Measurements from ENCODE around the gene NPC2. TPM values are rescaled to one million over a fixed set of nuclear protein-coding genes. Genes with fewer than 3 reads are reported as not detected.

NPC2 gene
- total and polyA plus RNA-seq, 2 experiments from 2014 or later: 103 to 156 TPM

- Histone ChIP-seq H4K20me1 (ENCODE audit: insufficient read depth) (no peaks in the 10 kb centered on the region), H3K9me3 (ENCODE audit: low read depth) (no peaks in the 10 kb centered on the region), H3F3A (ENCODE audit: insufficient read depth) (peaks cover 29% of the 10 kb centered on the region), H3K4me3 (no peak overlapping the region), H3K4me1 (ENCODE audit: insufficient read depth) (peaks cover 26% of the 10 kb centered on the region), H3K27me3 (replicated peaks; ENCODE audit: insufficient read depth) (no peaks in the 10 kb centered on the region), H3K9ac (no peak overlapping the region), H3K4me2 (ENCODE audit: unreplicated experiment) (no peak overlapping the region), H3K27ac (no peak overlapping the region), H3K79me2 (ENCODE audit: insufficient read depth) (no peaks in the 10 kb centered on the region), H3K9me2 (ENCODE audit: insufficient read depth) (no peaks in the 10 kb centered on the region), H3K36me3 (ENCODE audit: low read depth) (0 out of 2 replicates have a peak, but pooled peaks cover 3% of the 10 kb centered on the region), H2AFZ (no peak overlapping the region)
- DNase-seq: peak; percentile 56
- in situ Hi-C loops (cut with MboI): loop anchor here (5.0 kb wide), 1 partner anchor 112 kb away; no protein-coding TSS in a partner anchor
- WGBS, 2 experiments (ENCODE audit: low coverage in 1 of 2, low lambda C conversion rate in 2 of 2, missing lambda C conversion rate in 2 of 2): 100% methylated on average over 2 of the region's 2 CpGs
- TF ChIP-seq EZH2phosphoT487 (IDR thresholded peaks at IDR 0.05; ENCODE audit: insufficient read depth, low read depth) (no peak), EZH2 (IDR thresholded peaks at IDR 0.05; ENCODE audit: insufficient read depth, poor library complexity, severe bottlenecking) (no peak)
Measured at GRCh38 chr14:74478996-74479635, 14.0 kb downstream of the NPC2 start.

- Histone ChIP-seq H3K9ac (no peak overlapping the region), H3K36me3 (ENCODE audit: low read depth) (0 out of 2 replicates have a peak, but pooled peaks cover under 1% of the 10 kb centered on the region), H3K9me2 (ENCODE audit: insufficient read depth) (no peaks in the 10 kb centered on the region), H4K20me1 (ENCODE audit: insufficient read depth) (no peaks in the 10 kb centered on the region), H3K9me3 (ENCODE audit: low read depth) (no peaks in the 10 kb centered on the region), H3K27ac (no peak overlapping the region), H3K4me1 (ENCODE audit: insufficient read depth) (peaks cover 15% of the 10 kb centered on the region), H2AFZ (no peak overlapping the region), H3F3A (ENCODE audit: insufficient read depth) (peaks cover 19% of the 10 kb centered on the region), H3K4me3 (no peak overlapping the region), H3K79me2 (ENCODE audit: insufficient read depth) (no peaks in the 10 kb centered on the region), H3K4me2 (ENCODE audit: unreplicated experiment) (no peak overlapping the region), H3K27me3 (replicated peaks; ENCODE audit: insufficient read depth) (no peaks in the 10 kb centered on the region)
- no peak for TF ChIP-seq EZH2phosphoT487 (IDR thresholded peaks at IDR 0.05; ENCODE audit: insufficient read depth, low read depth)
- no peak for TF ChIP-seq EZH2 (IDR thresholded peaks at IDR 0.05; ENCODE audit: insufficient read depth, poor library complexity, severe bottlenecking)
- in situ Hi-C loops (cut with MboI): loop anchor here (5.0 kb wide), 1 partner anchor 109 kb away; no protein-coding TSS in a partner anchor
- DNase-seq: no peak
- WGBS, 2 experiments (ENCODE audit: low coverage in 1 of 2, low lambda C conversion rate in 2 of 2, missing lambda C conversion rate in 2 of 2): 62% methylated on average over 3 of the region's 3 CpGs
Measured at GRCh38 chr14:74476607-74477006, 16.5 kb downstream of the NPC2 start.

DNA sequence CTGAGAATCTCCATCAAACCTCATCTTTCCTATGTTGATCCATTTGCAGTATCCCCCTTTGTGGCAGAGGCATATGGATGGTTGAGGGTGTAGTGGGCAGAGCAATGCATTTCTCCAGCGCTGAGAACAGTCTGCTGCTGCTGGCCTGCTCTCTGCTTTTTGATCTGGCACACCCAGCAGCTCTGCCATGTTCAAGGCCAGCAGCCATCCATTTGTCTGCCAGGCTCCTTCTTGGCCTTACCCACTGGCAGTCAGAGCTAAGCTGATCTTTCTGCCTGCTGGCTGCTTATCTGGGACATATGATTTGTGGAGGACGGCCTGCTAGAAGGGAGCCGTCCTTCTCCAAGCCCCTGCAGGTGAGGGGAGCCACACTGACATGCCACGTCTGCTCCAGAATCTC, 17.0 kb downstream of the NPC2 start:
- Histone ChIP-seq H4K20me1 (ENCODE audit: insufficient read depth) (no peaks in the 10 kb centered on the region), H3K27me3 (replicated peaks; ENCODE audit: insufficient read depth) (no peaks in the 10 kb centered on the region), H3K9me2 (ENCODE audit: insufficient read depth) (no peaks in the 10 kb centered on the region), H3K4me2 (ENCODE audit: unreplicated experiment) (no peak overlapping the region), H3K27ac (peak overlapping the region; percentile 63), H3K36me3 (ENCODE audit: low read depth) (no peaks in the 10 kb centered on the region), H3K79me2 (ENCODE audit: insufficient read depth) (no peaks in the 10 kb centered on the region), H3F3A (ENCODE audit: insufficient read depth) (peaks cover 19% of the 10 kb centered on the region), H3K9me3 (ENCODE audit: low read depth) (no peaks in the 10 kb centered on the region), H2AFZ (peak overlapping the region; percentile 77), H3K4me3 (no peak overlapping the region), H3K9ac (peak overlapping the region; percentile 65; the same call in 1 of the 2 replicates), H3K4me1 (ENCODE audit: insufficient read depth) (peaks cover 15% of the 10 kb centered on the region)
- no peak for DNase-seq
- no peak for TF ChIP-seq EZH2phosphoT487 (IDR thresholded peaks at IDR 0.05; ENCODE audit: insufficient read depth, low read depth)
- no peak for TF ChIP-seq EZH2 (IDR thresholded peaks at IDR 0.05; ENCODE audit: insufficient read depth, poor library complexity, severe bottlenecking)
- 31 to 40% methylated on average over 4 of the region's 4 CpGs for WGBS, 2 experiments (ENCODE audit: low coverage in 1 of 2, low lambda C conversion rate in 2 of 2, missing lambda C conversion rate in 2 of 2)
- in situ Hi-C loops (cut with MboI): loop anchor here (5.0 kb wide), 1 partner anchor 109 kb away; no protein-coding TSS in a partner anchor

DNA sequence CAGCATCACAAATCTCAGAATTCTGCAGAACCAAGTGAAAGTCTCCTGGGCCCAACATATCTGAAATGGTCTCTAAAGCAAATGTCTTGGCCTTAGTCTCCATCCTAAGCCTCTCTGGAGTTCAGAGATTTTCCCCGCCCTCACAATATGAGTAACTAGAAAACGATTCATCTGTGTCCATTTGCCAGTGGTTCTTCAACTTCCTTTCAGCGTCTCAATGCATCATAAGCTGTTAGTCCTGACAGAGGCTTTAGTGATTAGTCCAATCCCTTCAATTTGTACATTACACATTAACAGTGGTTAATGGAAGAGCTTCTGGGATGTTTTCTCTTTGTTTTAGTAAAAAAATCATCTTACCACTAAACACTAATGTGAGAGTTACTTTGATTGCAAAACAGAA, 17.4 kb downstream of the NPC2 start:
- peak overlapping the region; percentile 63 for H3K27ac ChIP-seq
- H3K9ac ChIP-seq: peak overlapping the region; percentile 65
- H3K9me3 ChIP-seq (ENCODE audit: low read depth): no peaks in the 10 kb centered on the region
- peak overlapping the region; percentile 77 for H2AFZ ChIP-seq
- no peaks in the 10 kb centered on the region for H3K27me3 ChIP-seq (replicated peaks; ENCODE audit: insufficient read depth)
- peaks cover 15% of the 10 kb centered on the region for H3K4me1 ChIP-seq (ENCODE audit: insufficient read depth)
- TF ChIP-seq EZH2 (IDR thresholded peaks at IDR 0.05; ENCODE audit: insufficient read depth, poor library complexity, severe bottlenecking) (no peak), EZH2phosphoT487 (IDR thresholded peaks at IDR 0.05; ENCODE audit: insufficient read depth, low read depth) (no peak)
- no peaks in the 10 kb centered on the region for H3K36me3 ChIP-seq (ENCODE audit: low read depth)
- H4K20me1 ChIP-seq (ENCODE audit: insufficient read depth): no peaks in the 10 kb centered on the region
- peak overlapping the region; percentile 4 for H3K4me2 ChIP-seq (ENCODE audit: unreplicated experiment)
- H3K9me2 ChIP-seq (ENCODE audit: insufficient read depth): no peaks in the 10 kb centered on the region
- H3K79me2 ChIP-seq (ENCODE audit: insufficient read depth): no peaks in the 10 kb centered on the region
- 0 to 1% methylated on average over 3 of the region's 3 CpGs for WGBS, 2 experiments (ENCODE audit: low coverage in 1 of 2, low lambda C conversion rate in 2 of 2, missing lambda C conversion rate in 2 of 2)
- DNase-seq: peak; percentile 93
- in situ Hi-C loops (cut with MboI): loop anchor here (5.0 kb wide), 1 partner anchor 108 kb away; no protein-coding TSS in a partner anchor
- H3F3A ChIP-seq (ENCODE audit: insufficient read depth): peaks cover 19% of the 10 kb centered on the region
- no peak overlapping the region for H3K4me3 ChIP-seq
